Activated naive CD8-positive, alpha-beta T cell treated with anti-CD3 and anti-CD28 coated beads, Interleukin-2, amount 50 U/mL, for 24 hours (primary cell): ENCODE data around the gene NFE2L3.
"Not testable (repeated sequence)": the region's sequence is repeated elsewhere in the genome, so short reads cannot be mapped to it uniquely, and the experiment has no call there.

Experiments
- ATAC-seq: fragments of 150-1000 bp; cut with Tn5 transposase; one replicate; pipeline ENCODE4 v1.10.0; 2021
- DNase-seq: peaks from one replicate; pipeline ENCODE4 v3.0.0; 2021
- H3K27ac Mint-ChIP-seq: one replicate; pipeline ENCODE4 v1.8.0; 2021; ENCODE audit warnings: mild to moderate bottlenecking, mixed read lengths
- H3K27me3 Mint-ChIP-seq: one replicate; pipeline ENCODE4 v1.8.0; 2021; ENCODE audit warnings: mixed read lengths
- H3K36me3 Mint-ChIP-seq: one replicate; pipeline ENCODE4 v1.8.0; 2021; ENCODE audit warnings: low read depth, mixed read lengths
- H3K4me1 Mint-ChIP-seq: one replicate; pipeline ENCODE4 v1.8.0; 2021; ENCODE audit warnings: mixed read lengths
- H3K4me3 Mint-ChIP-seq: one replicate; pipeline ENCODE4 v1.8.0; 2021; ENCODE audit warnings: mild to moderate bottlenecking, moderate library complexity, mixed read lengths
- H3K9me3 Mint-ChIP-seq: one replicate; pipeline ENCODE4 v1.8.0; 2021; ENCODE audit warnings: mixed read lengths

Gene NFE2L3

DNA sequence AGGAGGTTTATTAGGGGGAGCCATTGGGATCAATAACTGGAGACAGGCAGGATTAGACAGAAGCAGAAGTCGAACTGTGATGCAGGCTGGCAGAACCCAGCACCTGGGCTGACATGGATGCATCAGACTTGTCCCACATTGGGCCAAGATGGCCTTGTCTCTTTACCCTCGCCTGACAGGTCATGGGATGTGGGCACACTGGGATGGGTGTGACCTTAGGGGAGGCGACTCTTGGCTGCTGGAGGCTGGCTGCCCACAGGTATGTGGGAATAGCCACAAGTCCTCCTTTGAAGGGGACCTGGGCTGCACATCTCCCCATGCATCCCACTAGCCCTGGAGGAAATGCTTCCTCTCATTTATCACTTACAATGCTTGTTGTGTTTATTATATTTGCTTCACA lies 17.3 kb downstream of the NFE2L3 start:
- ATAC-seq (no peak), DNase-seq (no peak)
- H3K27me3 Mint-ChIP-seq, result no peaks in the 10 kb centered on the region
- no peak overlapping the region for H3K27ac Mint-ChIP-seq
- no peak overlapping the region for H3K4me3 Mint-ChIP-seq
- H3K4me1 Mint-ChIP-seq, result peaks cover 40% of the 10 kb centered on the region
- peaks cover 45% of the 10 kb centered on the region for H3K36me3 Mint-ChIP-seq
- no peaks in the 10 kb centered on the region for H3K9me3 Mint-ChIP-seq

- no peaks in the 10 kb centered on the region for H3K27me3 Mint-ChIP-seq
- peaks cover 32% of the 10 kb centered on the region for H3K4me1 Mint-ChIP-seq
- no peaks in the 10 kb centered on the region for H3K9me3 Mint-ChIP-seq
- DNase-seq (no peak), ATAC-seq (no peak)
- H3K27ac Mint-ChIP-seq, result no peak overlapping the region
- peaks cover 46% of the 10 kb centered on the region for H3K36me3 Mint-ChIP-seq
- no peak overlapping the region for H3K4me3 Mint-ChIP-seq
Observed at GRCh38 chr7:26170663-26171062, 18.7 kb downstream of the NFE2L3 start.

GRCh38 chr7:26171601-26172000 lies 19.6 kb downstream of the NFE2L3 start:
- Mint-ChIP-seq H3K9me3 (no peaks in the 10 kb centered on the region), H3K4me3 (no peak overlapping the region), H3K36me3 (peaks cover 46% of the 10 kb centered on the region), H3K27me3 (no peaks in the 10 kb centered on the region), H3K4me1 (peaks cover 22% of the 10 kb centered on the region), H3K27ac (no peak overlapping the region)
- no peak for ATAC-seq
- no peak for DNase-seq

- H3K9me3 Mint-ChIP-seq, result no peaks in the 10 kb centered on the region
- peaks cover 18% of the 10 kb centered on the region for H3K4me1 Mint-ChIP-seq
- no peak for DNase-seq
- H3K27me3 Mint-ChIP-seq, result no peaks in the 10 kb centered on the region
- ATAC-seq, result no peak
- peaks cover 46% of the 10 kb centered on the region for H3K36me3 Mint-ChIP-seq
- H3K27ac Mint-ChIP-seq, result no peak overlapping the region
- H3K4me3 Mint-ChIP-seq, result no peak overlapping the region
Observed at GRCh38 chr7:26172048-26172447, 20.1 kb downstream of the NFE2L3 start.

- H3K27ac Mint-ChIP-seq, H3K27me3 Mint-ChIP-seq: not testable (repeated sequence)
Observed at GRCh38 chr7:26175903-26176302, 23.9 kb downstream of the NFE2L3 start.

GRCh38 chr7:26176696-26177095 lies 24.7 kb downstream of the NFE2L3 start:
- not testable (repeated sequence) for ATAC-seq, H3K4me3 Mint-ChIP-seq, H3K27me3 Mint-ChIP-seq, H3K27ac Mint-ChIP-seq, DNase-seq, H3K9me3 Mint-ChIP-seq
- Mint-ChIP-seq H3K4me1 (peaks cover 36% of the 10 kb centered on the region), H3K36me3 (peaks cover 45% of the 10 kb centered on the region)

More at GRCh38 chr7:26175903-26176302, 23.9 kb downstream of the NFE2L3 start:
- not testable (repeated sequence) for H3K9me3 Mint-ChIP-seq, H3K4me3 Mint-ChIP-seq, ATAC-seq, DNase-seq
- peaks cover 47% of the 10 kb centered on the region for H3K36me3 Mint-ChIP-seq
- H3K4me1 Mint-ChIP-seq, result peaks cover 33% of the 10 kb centered on the region

- DNase-seq, H3K4me3 Mint-ChIP-seq, H3K9me3 Mint-ChIP-seq, H3K27me3 Mint-ChIP-seq, ATAC-seq: not testable (repeated sequence)
- H3K27ac Mint-ChIP-seq, result peak overlapping the region; percentile 60
- peaks cover 45% of the 10 kb centered on the region for H3K36me3 Mint-ChIP-seq
- H3K4me1 Mint-ChIP-seq, result peaks cover 41% of the 10 kb centered on the region
Observed at GRCh38 chr7:26177269-26177668, 25.3 kb downstream of the NFE2L3 start.

DNA sequence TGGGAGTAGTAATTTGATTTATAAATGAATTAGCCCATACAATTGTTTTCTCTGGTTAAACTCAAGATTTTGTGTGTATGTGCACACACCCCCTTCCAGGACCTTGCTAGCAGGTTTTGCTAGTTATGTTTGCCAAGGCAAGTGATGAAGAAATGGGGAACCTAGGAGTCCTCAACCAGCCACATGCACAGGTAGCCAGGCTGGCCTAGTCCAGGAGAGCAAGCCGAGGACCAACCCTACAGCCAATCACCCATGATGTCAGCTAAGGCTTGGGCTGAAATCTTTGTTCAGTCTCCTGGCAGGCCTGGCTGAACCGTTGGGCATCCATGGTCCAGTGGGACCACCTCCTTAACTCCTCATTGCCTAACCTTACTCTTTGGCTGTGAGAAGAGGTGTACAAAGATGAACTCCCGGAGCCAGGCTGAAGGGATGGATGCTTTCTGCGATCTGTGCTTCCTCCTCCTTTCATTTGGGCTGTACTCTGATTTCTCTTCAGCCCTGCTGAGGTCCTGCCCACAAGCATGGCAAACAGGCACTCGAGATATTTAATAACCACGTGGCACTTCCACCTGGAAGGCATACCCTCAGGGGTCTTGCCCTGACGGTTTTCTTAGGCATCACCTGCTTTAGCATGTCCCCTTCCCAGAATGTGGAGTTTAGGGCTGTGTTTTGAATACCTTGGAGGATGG lies 26.4 kb downstream of the NFE2L3 start:
- no peaks in the 10 kb centered on the region for H3K9me3 Mint-ChIP-seq
- H3K4me3 Mint-ChIP-seq, result no peak overlapping the region
- no peaks in the 10 kb centered on the region for H3K27me3 Mint-ChIP-seq
- H3K36me3 Mint-ChIP-seq, result peaks cover 36% of the 10 kb centered on the region
- ATAC-seq (no peak), DNase-seq (no peak)
- H3K4me1 Mint-ChIP-seq, result peaks cover 44% of the 10 kb centered on the region
- H3K27ac Mint-ChIP-seq, result no peak overlapping the region

GRCh38 chr7:26179422-26179821 lies 27.4 kb downstream of the NFE2L3 start:
- H3K27ac Mint-ChIP-seq, result no peak overlapping the region
- H3K9me3 Mint-ChIP-seq, result no peaks in the 10 kb centered on the region
- no peaks in the 10 kb centered on the region for H3K27me3 Mint-ChIP-seq
- DNase-seq, result no peak
- H3K4me1 Mint-ChIP-seq, result peaks cover 45% of the 10 kb centered on the region
- no peak overlapping the region for H3K4me3 Mint-ChIP-seq
- ATAC-seq, result no peak
- peaks cover 37% of the 10 kb centered on the region for H3K36me3 Mint-ChIP-seq

- DNase-seq (no peak), ATAC-seq (no peak)
- no peak overlapping the region for H3K4me3 Mint-ChIP-seq
- H3K27ac Mint-ChIP-seq, result no peak overlapping the region
- peaks cover 51% of the 10 kb centered on the region for H3K4me1 Mint-ChIP-seq
- no peaks in the 10 kb centered on the region for H3K9me3 Mint-ChIP-seq
- peaks cover 39% of the 10 kb centered on the region for H3K36me3 Mint-ChIP-seq
- no peaks in the 10 kb centered on the region for H3K27me3 Mint-ChIP-seq
Observed at GRCh38 chr7:26179826-26180497, 28.0 kb downstream of the NFE2L3 start.

- Mint-ChIP-seq H3K27ac (peak overlapping the region; percentile 41), H3K9me3 (no peaks in the 10 kb centered on the region), H3K27me3 (no peaks in the 10 kb centered on the region), H3K4me3 (no peak overlapping the region), H3K36me3 (peaks cover 47% of the 10 kb centered on the region), H3K4me1 (peaks cover 59% of the 10 kb centered on the region)
- no peak for ATAC-seq
- no peak for DNase-seq
Observed at GRCh38 chr7:26180792-26181198, 28.8 kb downstream of the NFE2L3 start.

- DNase-seq (no peak), ATAC-seq (no peak)
- Mint-ChIP-seq H3K27ac (peak overlapping the region; percentile 43), H3K36me3 (peaks cover 53% of the 10 kb centered on the region), H3K4me3 (no peak overlapping the region), H3K4me1 (peaks cover 66% of the 10 kb centered on the region), H3K9me3 (no peaks in the 10 kb centered on the region), H3K27me3 (no peaks in the 10 kb centered on the region)
Observed at GRCh38 chr7:26181474-26182227, 29.7 kb downstream of the NFE2L3 start.

DNA sequence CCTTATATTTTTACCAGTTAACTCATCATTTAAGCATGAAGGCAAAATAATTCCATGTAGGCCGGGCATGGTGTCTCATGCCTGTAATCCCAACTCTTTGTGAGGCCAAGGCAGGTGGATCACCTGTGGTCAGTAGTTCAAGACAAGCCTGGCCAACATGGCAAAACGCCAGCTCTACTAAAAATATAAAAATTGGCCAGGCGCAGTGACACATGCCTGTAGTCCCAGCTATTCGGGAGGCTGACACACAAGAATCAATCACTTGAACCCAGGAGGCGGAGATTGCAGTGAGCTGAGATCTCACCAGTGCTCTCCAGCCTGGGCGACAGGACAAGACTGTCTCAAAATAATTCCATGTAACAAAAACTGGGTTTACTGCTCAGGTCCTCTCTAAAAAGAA lies 30.3 kb downstream of the NFE2L3 start:
- no peak overlapping the region for H3K4me3 Mint-ChIP-seq
- ATAC-seq (no peak), DNase-seq (no peak)
- peaks cover 58% of the 10 kb centered on the region for H3K36me3 Mint-ChIP-seq
- no peaks in the 10 kb centered on the region for H3K27me3 Mint-ChIP-seq
- H3K9me3 Mint-ChIP-seq, result no peaks in the 10 kb centered on the region
- H3K4me1 Mint-ChIP-seq, result peaks cover 70% of the 10 kb centered on the region
- H3K27ac Mint-ChIP-seq, result peak overlapping the region; percentile 21

GRCh38 chr7:26182706-26183105 lies 30.7 kb downstream of the NFE2L3 start:
- Mint-ChIP-seq H3K9me3 (no peaks in the 10 kb centered on the region), H3K4me1 (peaks cover 70% of the 10 kb centered on the region), H3K36me3 (peaks cover 59% of the 10 kb centered on the region), H3K27ac (no peak overlapping the region), H3K4me3 (no peak overlapping the region), H3K27me3 (no peaks in the 10 kb centered on the region)
- DNase-seq (no peak), ATAC-seq (no peak)
